H9 (cell line): ENCODE results near the gene LRRC8B. TPM values are rescaled to one million over a fixed set of nuclear protein-coding genes. Genes with fewer than 3 reads are reported as not detected.

Experiments
- DNase-seq: peaks from one replicate; pipeline ENCODE4 v3.0.0-alpha.2; 2017
- H2AFZ ChIP-seq: one replicate; pipeline ENCODE4 v1.6.1; 2013; ENCODE audit warnings: mild to moderate bottlenecking, low read length, control low read depth, moderate library complexity
- H2AK5ac ChIP-seq: 2 replicates; pipeline ENCODE4 v1.6.1; 2013; ENCODE audit warnings: low read length, control low read depth, mixed read lengths; ENCODE audit not compliant: insufficient read length
- H2BK120ac ChIP-seq: one replicate; pipeline ENCODE4 v1.6.1; 2013; ENCODE audit warnings: low read depth, mild to moderate bottlenecking, low read length, control low read depth, inconsistent platforms; ENCODE audit not compliant: poor library complexity, severe bottlenecking
- H2BK12ac ChIP-seq: 2 replicates; pipeline ENCODE4 v1.6.1; 2013; ENCODE audit warnings: low read length, control low read depth, mixed read lengths, low read depth; ENCODE audit not compliant: insufficient read length
- H2BK15ac ChIP-seq: 2 replicates; pipeline ENCODE4 v1.6.1; 2013; ENCODE audit warnings: low read depth, low read length, control low read depth
- H2BK20ac ChIP-seq: one replicate; pipeline ENCODE4 v1.6.1; 2013; ENCODE audit warnings: low read depth, mild to moderate bottlenecking, low read length, control low read depth, inconsistent platforms; ENCODE audit not compliant: poor library complexity, severe bottlenecking
- H2BK5ac ChIP-seq: 2 replicates; pipeline ENCODE4 v1.6.1; 2013; ENCODE audit warnings: low read length, control low read depth, mixed read lengths; ENCODE audit not compliant: insufficient read length
- H3K14ac ChIP-seq: 2 replicates; pipeline ENCODE4 v1.6.1; 2013; ENCODE audit warnings: low read length, control low read depth; ENCODE audit not compliant: insufficient read depth
- H3K18ac ChIP-seq: 2 replicates; pipeline ENCODE4 v1.6.1; 2013; ENCODE audit warnings: low read depth, mild to moderate bottlenecking, mixed read lengths, low read length, control low read depth; ENCODE audit not compliant: insufficient read length
- H3K23ac ChIP-seq: 2 replicates; pipeline ENCODE4 v1.6.1; 2013; ENCODE audit warnings: low read length, control low read depth, mixed read lengths, low read depth; ENCODE audit not compliant: insufficient read length
- H3K23me2 ChIP-seq: 2 replicates; pipeline ENCODE4 v1.6.1; 2013; ENCODE audit warnings: low read depth, mild to moderate bottlenecking, mixed read lengths, low read length, control low read depth; ENCODE audit not compliant: insufficient read length, poor library complexity, severe bottlenecking
- H3K27ac ChIP-seq: 2 replicates; pipeline ENCODE4 v1.5.1; 2013; ENCODE audit warnings: low read length, control low read depth, mixed read lengths, low read depth; ENCODE audit not compliant: insufficient read length
- H3K27me3 ChIP-seq: 2 replicates; pipeline ENCODE4 v1.6.1; 2013; ENCODE audit warnings: low read length, control low read depth, inconsistent platforms; ENCODE audit not compliant: insufficient read depth
- H3K4ac ChIP-seq: 2 replicates; pipeline ENCODE4 v1.6.1; 2013; ENCODE audit warnings: low read depth, mild to moderate bottlenecking, control low read depth, inconsistent platforms, low read length, moderate library complexity
- H3K4me1 ChIP-seq: 2 replicates; pipeline ENCODE4 v1.6.1; 2013; ENCODE audit warnings: low read length, control low read depth, inconsistent platforms; ENCODE audit not compliant: insufficient read depth
- H3K4me2 ChIP-seq: 2 replicates; pipeline ENCODE4 v1.6.1; 2013; ENCODE audit warnings: low read length, control low read depth, mixed read lengths; ENCODE audit not compliant: insufficient read length, insufficient read depth
- H3K56ac ChIP-seq: 2 replicates; pipeline ENCODE4 v1.6.1; 2013; ENCODE audit warnings: low read depth, mild to moderate bottlenecking, mixed read lengths, low read length, control low read depth; ENCODE audit not compliant: insufficient read length
- H3K79me1 ChIP-seq: 2 replicates; pipeline ENCODE4 v1.6.1; 2013; ENCODE audit warnings: low read depth, mild to moderate bottlenecking, moderate library complexity, low read length, control low read depth, inconsistent platforms; ENCODE audit not compliant: insufficient read depth, poor library complexity, severe bottlenecking
- H3K79me2 ChIP-seq: 2 replicates; pipeline ENCODE4 v1.6.1; 2013; ENCODE audit warnings: low read length, control low read depth, inconsistent platforms; ENCODE audit not compliant: insufficient read depth
- H3K9ac ChIP-seq: 2 replicates; pipeline ENCODE4 v1.6.1; 2013; ENCODE audit warnings: low read length, control low read depth, mixed read lengths; ENCODE audit not compliant: insufficient read length; ENCODE audit errors: extremely low read depth
- H3K9me3 ChIP-seq: one replicate; pipeline ENCODE4 v1.6.1; 2013; ENCODE audit warnings: low read depth, low read length, inconsistent platforms; ENCODE audit not compliant: control insufficient read depth
- H3T11ph ChIP-seq: one replicate; pipeline ENCODE4 v1.6.1; 2013; ENCODE audit warnings: mild to moderate bottlenecking, low read length, control low read depth, inconsistent platforms
- H4K20me1 ChIP-seq: one replicate; pipeline ENCODE4 v1.6.1; 2013; ENCODE audit not compliant: control insufficient read depth, insufficient read length, insufficient read depth
- H4K5ac ChIP-seq: 2 replicates; pipeline ENCODE4 v1.6.1; 2013; ENCODE audit warnings: low read depth, mild to moderate bottlenecking, mixed read lengths, low read length, control low read depth; ENCODE audit not compliant: insufficient read length
- H4K8ac ChIP-seq: replicated peaks from 2 replicates; pipeline ENCODE4 v1.6.1; 2013; ENCODE audit warnings: low read length, control low read depth, mixed read lengths, low read depth; ENCODE audit not compliant: insufficient read length
- H4K91ac ChIP-seq: 2 replicates; pipeline ENCODE4 v1.6.1; 2013; ENCODE audit warnings: low read depth, mild to moderate bottlenecking, moderate library complexity, mixed read lengths, low read length, control low read depth; ENCODE audit not compliant: insufficient read length
- H3K27ac Mint-ChIP-seq, 3 experiments: 2 replicates in 2 of 3; 3 replicates in 1 of 3; pipeline ENCODE4 v1.8.0; 2020 to 2021; ENCODE audit warnings: mixed read lengths in 3 of 3, mild to moderate bottlenecking in 1 of 3, moderate library complexity in 1 of 3
- H3K27me3 Mint-ChIP-seq: 2 replicates; pipeline ENCODE4 v1.8.0; 2021; ENCODE audit warnings: low read depth, mild to moderate bottlenecking, moderate library complexity, mixed read lengths
- H3K36me3 Mint-ChIP-seq, 3 experiments: 2 replicates in 2 of 3; 3 replicates in 1 of 3; pipeline ENCODE4 v1.8.0; 2020 to 2021; ENCODE audit warnings: low read depth in 3 of 3, mixed read lengths in 3 of 3; ENCODE audit not compliant: insufficient read depth in 1 of 3
- H3K4me1 Mint-ChIP-seq, 2 experiments: 2 replicates each; pipeline ENCODE4 v1.8.0; 2020; ENCODE audit warnings: mixed read lengths in 2 of 2
- H3K4me3 Mint-ChIP-seq, 2 experiments: 2 replicates in 1 of 2; 3 replicates in 1 of 2; pipeline ENCODE4 v1.8.0; 2020 to 2021; ENCODE audit warnings: mild to moderate bottlenecking in 2 of 2, mixed read lengths in 2 of 2, moderate library complexity in 1 of 2
- H3K9me3 Mint-ChIP-seq, 2 experiments: 2 replicates in 1 of 2; 3 replicates in 1 of 2; pipeline ENCODE4 v1.8.0; 2020; ENCODE audit warnings: mild to moderate bottlenecking in 2 of 2, mixed read lengths in 2 of 2, moderate library complexity in 1 of 2
- CTCF ChIP-seq: fragments of 200-600 bp; sonication (generic); conservative IDR thresholded peaks from 3 replicates; pipeline ENCODE4 v1.8.0; 2021; ENCODE audit warnings: antibody characterized with exemption, mild to moderate bottlenecking
- WGBS: extraction: QIAGEN DNeasy Blood & Tissue Kit; methylation state at CpG from one replicate; pipeline ENCODE4 v1.1.7; 2013; ENCODE audit warnings: missing lambda C conversion rate, low lambda C conversion rate, mixed read lengths; ENCODE audit not compliant: insufficient read length; ENCODE audit errors: extremely low coverage; 5-methylcytosine and 5-hydroxymethylcytosine counted together
- total RNA-seq: library from RNA; stranded (reverse); gene quantifications from 2 replicates; pipeline ENCODE4 v1.2.1, GENCODE V29; 2021

The LRRC8B gene
- total RNA-seq, 1 experiment from 2014 or later, result 33.2 TPM

- H2AK5ac ChIP-seq, result no peak overlapping the region
- no peak overlapping the region for H2AFZ ChIP-seq
- no peaks in the 10 kb centered on the region for H3K23me2 ChIP-seq
- no peak overlapping the region for H3K18ac ChIP-seq
- Mint-ChIP-seq H3K4me3 (no peak overlapping the region), H3K4me1 (peaks cover 21% of the 10 kb centered on the region in 2 experiments), H3K27ac (peak overlapping the region in 2 of 3 experiments; percentile 23 to 55; a peak in 3 of 7 replicates), H3K36me3 (peaks cover 7 to 43% (median 27%) of the 10 kb centered on the region in 3 experiments; a peak in 6 of 7 replicates), H3K27me3 (no peaks in the 10 kb centered on the region), H3K9me3 (no peaks in the 10 kb centered on the region)
- H4K5ac ChIP-seq, result no peak overlapping the region
- no peak overlapping the region for H3T11ph ChIP-seq
- no peaks in the 10 kb centered on the region for H3K79me2 ChIP-seq
- H3K56ac ChIP-seq, result no peak overlapping the region
- WGBS, result no CpG with 5 or more reads among the region's 2 CpGs
- no peak overlapping the region for H3K4me2 ChIP-seq
- no peak overlapping the region for H2BK12ac ChIP-seq
- no peak overlapping the region for H2BK5ac ChIP-seq
- no peak overlapping the region for H2BK20ac ChIP-seq
- H3K4me1 ChIP-seq, result no peaks in the 10 kb centered on the region
- no peaks in the 10 kb centered on the region for H3K79me1 ChIP-seq
- no peak overlapping the region for H3K4ac ChIP-seq
- H4K20me1 ChIP-seq, result no peaks in the 10 kb centered on the region
- no peak overlapping the region for H4K8ac ChIP-seq
- no peaks in the 10 kb centered on the region for H3K9me3 ChIP-seq
- H3K14ac ChIP-seq, result no peak overlapping the region
- no peak overlapping the region for H3K9ac ChIP-seq
- no peak for DNase-seq
- H2BK15ac ChIP-seq, result no peak overlapping the region
- no peak overlapping the region for H3K27ac ChIP-seq
- no peaks in the 10 kb centered on the region for H3K27me3 ChIP-seq
- no peak overlapping the region for H4K91ac ChIP-seq
- TF ChIP-seq CTCF, result no peak
- H3K23ac ChIP-seq, result no peak overlapping the region
- no peak overlapping the region for H2BK120ac ChIP-seq
Observed at GRCh38 chr1:89578946-89579684, 54.5 kb downstream of the LRRC8B start.
